DOHH2 (cell line): ENCODE measurements around the gene PC.
A peak's percentile ranks its signal among the peaks of the same experiment; 100 is the strongest.

ENCODE experiments used
- H3F3A ChIP-seq: fragments of 200-600 bp; sonication (generic), shearing (Covaris generic); 2 replicates; pipeline ENCODE4 v1.6.0; 2016; ENCODE audit warnings: antibody characterized with exemption, mild to moderate bottlenecking; ENCODE audit not compliant: control insufficient read depth, insufficient read depth
- H3K27ac ChIP-seq: fragments of 200-600 bp; sonication (generic); 2 replicates; pipeline ENCODE4 v1.5.1; 2014; ENCODE audit warnings: low read depth, mild to moderate bottlenecking, low read length, moderate library complexity
- H3K27me3 ChIP-seq: fragments of 200-600 bp; sonication (generic); 2 replicates; pipeline ENCODE4 v1.6.1; 2014; ENCODE audit warnings: mild to moderate bottlenecking, low read length, mixed read lengths; ENCODE audit not compliant: control insufficient read depth
- H3K36me3 ChIP-seq: fragments of 200-600 bp; sonication (generic); 2 replicates; pipeline ENCODE4 v1.6.1; 2014; ENCODE audit warnings: mild to moderate bottlenecking, low read length, moderate library complexity, mixed read lengths; ENCODE audit not compliant: control insufficient read depth
- H3K4me1 ChIP-seq: fragments of 200-600 bp; sonication (generic); 2 replicates; pipeline ENCODE4 v1.6.1; 2014; ENCODE audit warnings: mild to moderate bottlenecking, low read length, mixed read lengths; ENCODE audit not compliant: control insufficient read depth
- H3K4me2 ChIP-seq: fragments of 200-600 bp; sonication (generic); 2 replicates; pipeline ENCODE4 v1.6.0; 2014; ENCODE audit warnings: mild to moderate bottlenecking, low read length, moderate library complexity
- H3K4me3 ChIP-seq: fragments of 200-600 bp; sonication (generic); 2 replicates; pipeline ENCODE4 v1.5.1; 2014; ENCODE audit warnings: mild to moderate bottlenecking, low read length, mixed read lengths
- H3K79me2 ChIP-seq: fragments of 200-600 bp; sonication (generic); 2 replicates; pipeline ENCODE4 v1.6.1; 2014; ENCODE audit warnings: mild to moderate bottlenecking, low read length, mixed read lengths; ENCODE audit not compliant: control insufficient read depth
- H3K9me2 ChIP-seq: fragments of 200-600 bp; sonication (generic); replicated peaks from 2 replicates; pipeline ENCODE4 v1.6.1; 2014; ENCODE audit warnings: mild to moderate bottlenecking, low read length, mixed read lengths; ENCODE audit not compliant: control insufficient read depth
- H3K9me3 ChIP-seq: fragments of 200-600 bp; sonication (generic); 2 replicates; pipeline ENCODE4 v1.6.1; 2014; ENCODE audit warnings: antibody characterized with exemption, low read length, mixed read lengths; ENCODE audit not compliant: control insufficient read depth, insufficient read depth
- H4K20me1 ChIP-seq: fragments of 200-600 bp; sonication (generic); 2 replicates; pipeline ENCODE4 v1.6.0; 2014; ENCODE audit warnings: low read depth, mild to moderate bottlenecking, antibody characterized with exemption, low read length, moderate library complexity; ENCODE audit not compliant: control insufficient read depth, insufficient read depth
- EZH2phosphoT487 ChIP-seq: fragments of 200-600 bp; sonication (generic); IDR thresholded peaks from 2 replicates; pipeline ENCODE4 v1.6.1; 2017; ENCODE audit warnings: borderline replicate concordance, mild to moderate bottlenecking, antibody characterized with exemption, low read length, moderate library complexity, mixed read lengths
- TF ChIP-seq, protein P1 (sequence below): fragments of 200-600 bp; sonication (generic); IDR thresholded peaks from one replicate; pipeline ENCODE4 v1.5.1; 2014; ENCODE audit warnings: antibody characterized with exemption, mild to moderate bottlenecking, low read depth, low read length; ENCODE audit not compliant: poor library complexity, severe bottlenecking

Gene PC

DNA sequence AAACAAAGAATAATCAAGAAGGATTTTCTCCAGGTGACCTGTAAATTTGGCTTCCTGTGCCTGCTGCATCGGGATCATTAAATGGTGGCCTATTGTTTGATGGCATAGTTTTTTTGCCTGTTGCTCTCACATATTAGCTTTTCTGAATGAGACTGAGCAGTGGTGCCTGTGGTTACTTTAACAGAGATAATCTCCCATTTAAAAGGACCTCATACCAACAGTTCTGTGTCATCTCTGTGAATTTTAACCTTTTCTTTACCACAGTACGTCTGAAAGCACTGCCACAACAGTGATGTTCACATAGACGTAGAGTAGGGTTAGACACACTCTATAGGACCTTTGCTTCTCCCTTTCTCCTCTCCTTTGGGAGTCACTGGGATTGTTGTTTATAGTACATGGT is 137.8 kb downstream of the PC start:
- H4K20me1 ChIP-seq = no peaks in the 10 kb centered on the region
- H3K27ac ChIP-seq = no peak overlapping the region
- no peaks in the 10 kb centered on the region for H3K9me2 ChIP-seq
- no peaks in the 10 kb centered on the region for H3K27me3 ChIP-seq
- no peak for TF ChIP-seq EZH2phosphoT487
- TF ChIP-seq, protein P1, sequence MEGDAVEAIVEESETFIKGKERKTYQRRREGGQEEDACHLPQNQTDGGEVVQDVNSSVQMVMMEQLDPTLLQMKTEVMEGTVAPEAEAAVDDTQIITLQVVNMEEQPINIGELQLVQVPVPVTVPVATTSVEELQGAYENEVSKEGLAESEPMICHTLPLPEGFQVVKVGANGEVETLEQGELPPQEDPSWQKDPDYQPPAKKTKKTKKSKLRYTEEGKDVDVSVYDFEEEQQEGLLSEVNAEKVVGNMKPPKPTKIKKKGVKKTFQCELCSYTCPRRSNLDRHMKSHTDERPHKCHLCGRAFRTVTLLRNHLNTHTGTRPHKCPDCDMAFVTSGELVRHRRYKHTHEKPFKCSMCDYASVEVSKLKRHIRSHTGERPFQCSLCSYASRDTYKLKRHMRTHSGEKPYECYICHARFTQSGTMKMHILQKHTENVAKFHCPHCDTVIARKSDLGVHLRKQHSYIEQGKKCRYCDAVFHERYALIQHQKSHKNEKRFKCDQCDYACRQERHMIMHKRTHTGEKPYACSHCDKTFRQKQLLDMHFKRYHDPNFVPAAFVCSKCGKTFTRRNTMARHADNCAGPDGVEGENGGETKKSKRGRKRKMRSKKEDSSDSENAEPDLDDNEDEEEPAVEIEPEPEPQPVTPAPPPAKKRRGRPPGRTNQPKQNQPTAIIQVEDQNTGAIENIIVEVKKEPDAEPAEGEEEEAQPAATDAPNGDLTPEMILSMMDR = no peak
- H3K4me2 ChIP-seq = no peak overlapping the region
- no peaks in the 10 kb centered on the region for H3K79me2 ChIP-seq
- no peak overlapping the region for H3K4me3 ChIP-seq
- peaks cover 7% of the 10 kb centered on the region for H3K4me1 ChIP-seq
- H3K9me3 ChIP-seq = no peaks in the 10 kb centered on the region
- H3K36me3 ChIP-seq = no peaks in the 10 kb centered on the region
- no peaks in the 10 kb centered on the region for H3F3A ChIP-seq

GRCh38 chr11:66818231-66818955 is 139.8 kb downstream of the PC start:
- H3K36me3 ChIP-seq = no peaks in the 10 kb centered on the region
- no peaks in the 10 kb centered on the region for H3K79me2 ChIP-seq
- no peak overlapping the region for H3K4me3 ChIP-seq
- no peaks in the 10 kb centered on the region for H3K9me2 ChIP-seq
- peaks cover 13% of the 10 kb centered on the region for H3K4me1 ChIP-seq
- H4K20me1 ChIP-seq = no peaks in the 10 kb centered on the region
- H3K9me3 ChIP-seq = no peaks in the 10 kb centered on the region
- H3K4me2 ChIP-seq = no peak overlapping the region
- H3K27me3 ChIP-seq = no peaks in the 10 kb centered on the region
- TF ChIP-seq EZH2phosphoT487 = no peak
- TF ChIP-seq, protein P1 = no peak
- H3K27ac ChIP-seq = no peak overlapping the region
- H3F3A ChIP-seq = no peaks in the 10 kb centered on the region; the same call in 1 of the 2 replicates

DNA sequence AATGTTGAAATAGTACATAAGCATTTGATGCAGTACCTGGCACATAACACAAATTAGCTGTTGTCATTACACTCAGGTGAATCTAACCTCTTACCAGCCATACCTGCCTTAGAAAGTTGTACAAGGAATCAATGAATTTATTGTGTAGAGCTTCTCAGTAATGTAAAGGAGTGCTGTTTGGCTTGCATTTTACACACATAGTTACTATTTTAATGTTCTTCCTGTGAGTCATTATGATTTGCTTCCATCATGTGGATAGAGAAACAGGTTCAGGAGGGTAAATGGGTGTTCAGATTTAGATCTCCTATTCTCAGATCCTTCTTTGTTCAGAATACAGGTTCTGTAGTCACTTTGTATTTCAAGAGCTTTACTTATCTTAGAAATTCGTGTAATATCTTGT is 142.5 kb downstream of the PC start:
- Histone ChIP-seq H4K20me1 (no peaks in the 10 kb centered on the region), H3K9me3 (no peaks in the 10 kb centered on the region), H3K36me3 (no peaks in the 10 kb centered on the region), H3F3A (no peaks in the 10 kb centered on the region; the same call in 1 of the 2 replicates), H3K79me2 (no peaks in the 10 kb centered on the region), H3K4me2 (peak overlapping the region; percentile 32), H3K27me3 (no peaks in the 10 kb centered on the region), H3K4me1 (peaks cover 21% of the 10 kb centered on the region), H3K27ac (no peak overlapping the region), H3K9me2 (no peaks in the 10 kb centered on the region), H3K4me3 (no peak overlapping the region)
- TF ChIP-seq, protein P1 = no peak
- TF ChIP-seq EZH2phosphoT487 = no peak
